ENCODE data around the gene RNF130. TPM values are rescaled to one million over a fixed set of nuclear protein-coding genes. Genes with fewer than 3 reads are reported as not detected.

Gene RNF130
- total and polyA plus RNA-seq, 7 donors, result 34.3 to 144 (median 64.1) TPM

DNA sequence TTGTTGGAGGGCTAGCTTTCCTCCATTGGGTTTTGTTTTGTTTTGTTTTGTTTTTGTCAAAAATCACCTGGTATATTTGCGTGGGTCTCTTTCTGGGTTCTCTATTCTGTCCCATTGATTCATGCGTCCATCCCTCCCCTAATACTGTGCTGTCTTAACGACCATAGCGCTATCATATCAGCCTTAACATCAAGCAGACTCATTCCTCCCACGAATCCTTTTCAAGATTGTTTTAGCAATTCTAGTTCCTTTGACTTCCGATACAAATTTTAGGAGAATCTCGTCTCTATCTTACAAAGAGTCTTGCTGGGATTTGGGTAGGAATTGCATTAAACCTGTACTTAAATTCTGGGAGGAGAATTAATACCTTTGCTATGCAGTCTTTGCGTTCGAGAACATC, 31.1 kb upstream of the RNF130 start:
- 84 to 91% methylated on average over 9 of the region's 9 CpGs for WGBS, 2 donors
- intact Hi-C loops (cut with DNase I), result no loop called here
- TF ChIP-seq POLR2A (IDR thresholded peaks at IDR 0.05), result no peak
- no peak for TF ChIP-seq POLR2AphosphoS5 (IDR thresholded peaks at IDR 0.05)
- TF ChIP-seq, protein P1, sequence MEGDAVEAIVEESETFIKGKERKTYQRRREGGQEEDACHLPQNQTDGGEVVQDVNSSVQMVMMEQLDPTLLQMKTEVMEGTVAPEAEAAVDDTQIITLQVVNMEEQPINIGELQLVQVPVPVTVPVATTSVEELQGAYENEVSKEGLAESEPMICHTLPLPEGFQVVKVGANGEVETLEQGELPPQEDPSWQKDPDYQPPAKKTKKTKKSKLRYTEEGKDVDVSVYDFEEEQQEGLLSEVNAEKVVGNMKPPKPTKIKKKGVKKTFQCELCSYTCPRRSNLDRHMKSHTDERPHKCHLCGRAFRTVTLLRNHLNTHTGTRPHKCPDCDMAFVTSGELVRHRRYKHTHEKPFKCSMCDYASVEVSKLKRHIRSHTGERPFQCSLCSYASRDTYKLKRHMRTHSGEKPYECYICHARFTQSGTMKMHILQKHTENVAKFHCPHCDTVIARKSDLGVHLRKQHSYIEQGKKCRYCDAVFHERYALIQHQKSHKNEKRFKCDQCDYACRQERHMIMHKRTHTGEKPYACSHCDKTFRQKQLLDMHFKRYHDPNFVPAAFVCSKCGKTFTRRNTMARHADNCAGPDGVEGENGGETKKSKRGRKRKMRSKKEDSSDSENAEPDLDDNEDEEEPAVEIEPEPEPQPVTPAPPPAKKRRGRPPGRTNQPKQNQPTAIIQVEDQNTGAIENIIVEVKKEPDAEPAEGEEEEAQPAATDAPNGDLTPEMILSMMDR (IDR thresholded peaks at IDR 0.05), result no peak
- no peak for TF ChIP-seq EP300 (IDR thresholded peaks at IDR 0.05)
- H3K36me3 ChIP-seq, result no peaks in the 10 kb centered on the region
- peaks cover 0 to 13% (median 0%) of the 10 kb centered on the region in 4 donors for H3K9me3 ChIP-seq
- no peak overlapping the region for H3K4me3 ChIP-seq
- H3K27me3 ChIP-seq, result no peaks in the 10 kb centered on the region
- no peaks in the 10 kb centered on the region for H3K4me1 ChIP-seq
- DNase-seq, result no peak
- no peak overlapping the region for H3K27ac ChIP-seq

DNA sequence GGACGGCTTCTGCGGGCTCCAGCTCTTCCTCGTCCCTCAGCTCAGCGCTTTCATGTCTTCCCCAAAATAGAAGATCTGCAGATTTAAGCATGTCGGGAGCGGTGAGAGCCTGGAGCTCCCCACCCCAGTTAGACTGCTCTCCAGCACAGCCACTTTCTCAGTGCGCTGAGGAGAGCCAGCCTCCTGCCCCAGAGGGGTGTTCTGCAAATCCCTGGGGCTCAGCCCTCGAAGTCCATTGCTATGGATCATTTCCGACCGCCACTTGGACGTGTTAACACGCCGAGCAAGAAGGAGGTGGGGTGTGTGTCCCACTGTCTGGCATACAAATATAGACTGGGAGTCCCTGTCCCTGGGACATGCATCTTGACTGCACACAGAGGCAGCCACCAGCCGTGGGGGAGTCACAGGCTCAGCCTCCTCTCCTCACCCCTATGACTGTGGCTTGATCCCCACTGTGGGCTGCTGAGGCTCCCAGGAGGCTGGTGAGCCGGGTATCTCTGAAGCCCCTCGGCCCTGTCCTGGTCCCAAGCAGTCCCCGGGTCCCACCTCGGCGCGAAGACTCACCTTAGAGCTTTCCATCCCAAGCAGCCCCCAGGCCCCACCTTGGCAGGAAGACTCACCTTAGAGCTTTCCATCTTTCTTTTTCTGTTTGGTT, 30.0 kb upstream of the RNF130 start:
- peaks cover 0 to 8% (median 0%) of the 10 kb centered on the region in 4 donors for H3K9me3 ChIP-seq
- H3K4me1 ChIP-seq, result no peaks in the 10 kb centered on the region
- H3K27ac ChIP-seq, result no peak overlapping the region
- H3K4me3 ChIP-seq, result no peak overlapping the region
- no peaks in the 10 kb centered on the region for H3K27me3 ChIP-seq
- no peak for TF ChIP-seq POLR2AphosphoS5 (IDR thresholded peaks at IDR 0.05)
- no peak for TF ChIP-seq EP300 (IDR thresholded peaks at IDR 0.05)
- TF ChIP-seq, protein P1 (IDR thresholded peaks at IDR 0.05), result no peak
- TF ChIP-seq POLR2A (IDR thresholded peaks at IDR 0.05), result no peak
- no peak for DNase-seq
- WGBS, 2 donors, result 83 to 90% methylated on average over 20 of the region's 20 CpGs
- intact Hi-C loops (cut with DNase I), result no loop called here
- H3K36me3 ChIP-seq, result no peaks in the 10 kb centered on the region

DNA sequence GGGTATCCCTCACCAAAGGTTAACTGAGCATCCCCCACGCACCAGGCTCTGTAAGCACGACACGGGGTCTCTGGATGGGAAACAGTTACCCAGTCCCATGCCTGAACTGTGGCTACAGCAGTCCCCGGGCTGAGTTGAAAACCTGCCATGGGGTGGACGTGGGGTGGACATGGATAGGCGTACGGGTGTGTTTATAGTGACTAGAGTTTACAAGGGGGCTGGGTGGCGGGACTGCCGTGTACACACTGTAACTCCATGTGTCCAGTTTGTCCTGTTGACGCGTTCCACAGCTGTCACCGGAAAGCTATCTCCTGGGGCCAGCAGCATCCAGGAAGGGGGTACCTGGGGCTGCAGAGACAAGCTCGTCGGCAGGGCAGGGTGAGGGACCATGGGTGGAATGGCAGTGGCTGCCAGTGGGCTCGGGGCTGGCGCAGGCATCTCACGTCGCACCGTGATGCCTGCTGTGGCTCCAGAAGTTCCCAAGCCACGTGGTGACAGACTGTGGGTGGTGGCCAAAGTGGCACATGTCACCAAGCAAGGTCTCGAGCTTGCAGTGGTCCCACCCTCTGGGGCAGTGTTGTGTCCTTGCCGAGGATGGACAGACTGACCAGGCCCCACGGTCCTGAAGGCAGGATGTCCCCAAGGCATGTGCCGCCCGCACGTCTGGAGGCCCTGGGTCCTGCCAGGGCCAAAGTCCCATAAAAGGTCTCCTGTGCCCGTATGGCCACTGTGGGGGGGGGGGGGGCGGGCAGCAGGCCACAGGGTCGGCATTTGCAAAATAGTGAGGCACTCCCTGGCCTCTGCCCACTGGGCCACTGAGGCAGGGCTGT, 29.3 kb upstream of the RNF130 start:
- H3K27ac ChIP-seq, result no peak overlapping the region
- TF ChIP-seq POLR2A (IDR thresholded peaks at IDR 0.05) (no peak), EP300 (IDR thresholded peaks at IDR 0.05) (no peak)
- TF ChIP-seq, protein P1 (IDR thresholded peaks at IDR 0.05), result no peak
- no peak for DNase-seq
- no peaks in the 10 kb centered on the region for H3K27me3 ChIP-seq
- H3K36me3 ChIP-seq, result no peaks in the 10 kb centered on the region
- 73 to 77% methylated on average over 29 of the region's 29 CpGs for WGBS, 2 donors
- peaks cover 0 to 3% (median 0%) of the 10 kb centered on the region in 4 donors for H3K9me3 ChIP-seq
- no peak overlapping the region for H3K4me3 ChIP-seq
- intact Hi-C loops (cut with DNase I), result no loop called here
- no peaks in the 10 kb centered on the region for H3K4me1 ChIP-seq

DNA sequence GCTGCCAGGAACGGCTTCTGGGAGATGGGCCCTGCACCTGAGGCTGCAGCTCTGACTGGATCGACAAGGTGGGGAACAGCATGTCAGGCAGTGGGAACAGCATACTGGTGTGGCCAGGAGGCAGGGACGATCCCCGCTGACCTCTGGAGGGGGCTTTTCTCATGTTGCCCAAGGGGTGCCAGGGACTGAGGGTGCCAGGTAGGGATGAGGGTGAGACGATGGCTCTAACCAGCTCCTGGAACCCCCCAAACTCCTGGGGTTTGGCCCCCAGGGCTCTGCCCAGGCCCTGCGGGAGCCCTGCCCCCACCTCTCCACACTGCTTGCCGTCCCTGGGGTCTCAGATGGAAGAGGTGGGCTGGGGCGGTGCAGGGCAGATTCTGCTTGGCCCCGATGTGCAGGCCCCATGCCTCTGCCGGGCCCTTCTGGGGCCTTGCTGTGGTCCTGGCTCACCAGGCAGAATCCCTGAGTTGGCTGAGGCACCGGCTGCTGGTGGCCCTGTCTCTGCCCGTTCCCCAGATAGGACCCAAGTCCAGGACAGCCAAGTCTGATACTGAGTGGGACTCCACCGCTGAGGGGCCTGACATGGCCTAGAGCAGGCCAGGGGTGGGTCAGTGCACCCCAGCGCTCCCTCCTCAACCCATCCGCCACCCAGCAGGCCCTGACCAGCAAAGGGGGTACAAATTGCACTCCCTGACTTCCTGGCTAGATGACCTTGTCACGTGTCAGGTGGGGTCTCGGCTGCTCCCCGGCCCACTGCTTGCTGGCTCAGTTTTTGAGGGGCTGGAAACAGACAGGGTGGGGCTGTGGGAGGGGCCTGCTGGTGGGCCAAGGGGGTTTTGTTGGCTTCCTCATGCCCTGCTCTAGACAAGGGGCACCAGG, 28.4 kb upstream of the RNF130 start:
- no peaks in the 10 kb centered on the region for H3K9me3 ChIP-seq
- no peak overlapping the region for H3K4me3 ChIP-seq
- WGBS, 2 donors, result 85 to 90% methylated on average over 18 of the region's 18 CpGs
- H3K4me1 ChIP-seq, result no peaks in the 10 kb centered on the region
- intact Hi-C loops (cut with DNase I), result no loop called here
- H3K36me3 ChIP-seq, result no peaks in the 10 kb centered on the region
- no peaks in the 10 kb centered on the region for H3K27me3 ChIP-seq
- TF ChIP-seq, protein P1 (IDR thresholded peaks at IDR 0.05), result no peak
- TF ChIP-seq POLR2AphosphoS5 (IDR thresholded peaks at IDR 0.05), result no peak
- TF ChIP-seq EP300 (IDR thresholded peaks at IDR 0.05), result no peak
- no peak for TF ChIP-seq POLR2A (IDR thresholded peaks at IDR 0.05)
- no peak overlapping the region for H3K27ac ChIP-seq
- no peak for DNase-seq
